PC-9 (cell line): ENCODE measurements around the gene TRMT2B. TPM values are rescaled to one million over a fixed set of nuclear protein-coding genes. Genes with fewer than 3 reads are reported as not detected.

Experiments
- BruUV-seq: library from RNA; stranded (reverse); fragments of 400-500 nt; replicated peaks from 2 replicates; lab custom pipeline; 2021; lab: Mats Ljungman, UMichigan
- CTCF ChIA-PET: fragments of 300-600 bp; sonication (Branson Sonifier 250); formaldehyde crosslinking; loops from one replicate; lab custom pipeline; 2022; ENCODE audit warnings: antibody characterized with exemption; lab: Charles Lee
- POLR2A ChIA-PET: fragments of 300-600 bp; sonication (Branson Sonifier 250); formaldehyde crosslinking; loops from one replicate; lab custom pipeline; 2022; ENCODE audit warnings: antibody characterized with exemption; ENCODE audit not compliant: unreplicated experiment; lab: Charles Lee
- DNase-seq, 2 experiments: peaks; one replicate each; pipeline versions ENCODE4 v3.0.0 to v3.0.0-alpha.2; 2015 to 2022; ENCODE audit warnings: mixed read lengths in 1 of 2
- H2AFZ ChIP-seq: fragments of 200-600 bp; sonication (generic); 2 replicates; pipeline ENCODE4 v1.8.1; 2017; ENCODE audit warnings: antibody characterized with exemption
- H3F3A ChIP-seq: fragments of 200-600 bp; sonication (generic); 2 replicates; pipeline ENCODE4 v1.8.1; 2017; ENCODE audit warnings: antibody characterized with exemption, mild to moderate bottlenecking, low read depth; ENCODE audit not compliant: insufficient read depth
- H3K27ac ChIP-seq: fragments of 200-600 bp; sonication (generic); 2 replicates; pipeline ENCODE4 v1.6.1; 2016; ENCODE audit warnings: mixed run types
- H3K27me3 ChIP-seq: fragments of 200-600 bp; sonication (generic); 2 replicates; pipeline ENCODE4 v1.6.1; 2016; ENCODE audit warnings: low read depth, mixed run types; ENCODE audit not compliant: insufficient read depth
- H3K36me3 ChIP-seq: fragments of 200-600 bp; sonication (generic); 2 replicates; pipeline ENCODE4 v1.6.1; 2016; ENCODE audit warnings: low read depth, mixed run types
- H3K4me1 ChIP-seq: fragments of 200-600 bp; sonication (generic); replicated peaks from 2 replicates; pipeline ENCODE4 v1.6.1; 2016; ENCODE audit warnings: mixed run types; ENCODE audit not compliant: insufficient read depth
- H3K4me2 ChIP-seq: fragments of 200-600 bp; sonication (generic); 2 replicates; pipeline ENCODE4 v1.6.1; 2017; ENCODE audit warnings: mixed run types
- H3K4me3 ChIP-seq: fragments of 200-600 bp; sonication (generic); 2 replicates; pipeline ENCODE4 v1.6.1; 2016; ENCODE audit warnings: mixed run types
- H3K79me2 ChIP-seq: fragments of 200-600 bp; sonication (generic); 2 replicates; pipeline ENCODE4 v1.6.1; 2017; ENCODE audit warnings: low read depth, mixed run types
- H3K9me2 ChIP-seq: fragments of 200-600 bp; sonication (generic); 2 replicates; pipeline ENCODE4 v1.8.1; 2017; ENCODE audit warnings: mild to moderate bottlenecking; ENCODE audit not compliant: insufficient read depth
- H3K9me3 ChIP-seq: fragments of 200-600 bp; sonication (generic); 2 replicates; pipeline ENCODE4 v1.8.1; 2016; ENCODE audit warnings: low read depth; ENCODE audit not compliant: insufficient read depth
- H4K20me1 ChIP-seq: fragments of 200-600 bp; sonication (generic); 2 replicates; pipeline ENCODE4 v1.8.1; 2017; ENCODE audit not compliant: insufficient read depth
- EZH2 ChIP-seq: fragments of 200-600 bp; sonication (generic); IDR thresholded peaks from 2 replicates; pipeline ENCODE4 v1.8.0; 2017; ENCODE audit warnings: antibody characterized with exemption, low read depth
- intact Hi-C: fragments of 100-400 bp; cut with micrococcal nuclease; formaldehyde crosslinking; loops from one replicate; pipeline ENCODE4 v1.10.0; 2022; ENCODE audit not compliant: unreplicated experiment
- total RNA-seq: library from RNA; stranded (reverse); gene quantifications from 2 replicates; pipeline ENCODE4 v1.2.3, GENCODE V29; 2021
- TF ChIP-seq, protein P1 (sequence below): fragments of 200-600 bp; sonication (generic); conservative IDR thresholded peaks from 2 replicates; pipeline ENCODE4 v1.6.1; 2017; ENCODE audit warnings: mixed run types, antibody characterized with exemption, mild to moderate bottlenecking, moderate library complexity

TRMT2B gene
- total RNA-seq, 1 experiment from 2014 or later: 31.6 TPM

DNA sequence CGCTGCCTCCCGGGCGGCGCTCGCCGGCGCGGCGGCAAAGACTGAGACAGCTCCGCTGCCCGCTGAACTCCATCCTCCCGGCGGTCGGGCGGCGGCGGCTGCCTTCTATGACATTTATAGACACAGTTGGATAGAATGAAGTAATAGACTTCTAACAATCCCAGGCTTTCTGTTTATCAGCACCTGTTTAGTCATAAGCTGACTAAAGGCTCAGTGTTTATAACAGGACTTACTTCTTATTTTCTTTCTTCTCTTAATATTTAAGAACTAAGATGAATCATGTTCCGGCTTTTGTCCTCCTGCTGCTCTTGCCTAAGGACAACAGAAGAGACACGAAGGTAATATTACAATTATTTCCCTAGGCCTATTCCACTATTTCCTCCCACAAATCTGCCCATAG is 78.5 kb downstream of the TRMT2B start:
- Histone ChIP-seq H3K36me3 (no peaks in the 10 kb centered on the region), H3F3A (no peaks in the 10 kb centered on the region), H3K9me3 (no peaks in the 10 kb centered on the region), H3K79me2 (no peaks in the 10 kb centered on the region), H3K9me2 (no peaks in the 10 kb centered on the region), H3K27me3 (no peaks in the 10 kb centered on the region), H4K20me1 (no peaks in the 10 kb centered on the region), H3K4me3 (no peak overlapping the region), H3K4me2 (no peak overlapping the region), H3K4me1 (peaks cover 20% of the 10 kb centered on the region), H2AFZ (no peak overlapping the region), H3K27ac (no peak overlapping the region)
- no peak for TF ChIP-seq EZH2
- TF ChIP-seq, protein P1, sequence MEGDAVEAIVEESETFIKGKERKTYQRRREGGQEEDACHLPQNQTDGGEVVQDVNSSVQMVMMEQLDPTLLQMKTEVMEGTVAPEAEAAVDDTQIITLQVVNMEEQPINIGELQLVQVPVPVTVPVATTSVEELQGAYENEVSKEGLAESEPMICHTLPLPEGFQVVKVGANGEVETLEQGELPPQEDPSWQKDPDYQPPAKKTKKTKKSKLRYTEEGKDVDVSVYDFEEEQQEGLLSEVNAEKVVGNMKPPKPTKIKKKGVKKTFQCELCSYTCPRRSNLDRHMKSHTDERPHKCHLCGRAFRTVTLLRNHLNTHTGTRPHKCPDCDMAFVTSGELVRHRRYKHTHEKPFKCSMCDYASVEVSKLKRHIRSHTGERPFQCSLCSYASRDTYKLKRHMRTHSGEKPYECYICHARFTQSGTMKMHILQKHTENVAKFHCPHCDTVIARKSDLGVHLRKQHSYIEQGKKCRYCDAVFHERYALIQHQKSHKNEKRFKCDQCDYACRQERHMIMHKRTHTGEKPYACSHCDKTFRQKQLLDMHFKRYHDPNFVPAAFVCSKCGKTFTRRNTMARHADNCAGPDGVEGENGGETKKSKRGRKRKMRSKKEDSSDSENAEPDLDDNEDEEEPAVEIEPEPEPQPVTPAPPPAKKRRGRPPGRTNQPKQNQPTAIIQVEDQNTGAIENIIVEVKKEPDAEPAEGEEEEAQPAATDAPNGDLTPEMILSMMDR: no peak
- intact Hi-C loops: no loop called here
- DNase-seq: peak in 1 of 2 experiments; percentile 36
- POLR2A ChIA-PET: no interaction called here
- no TSS peak for BruUV-seq
- CTCF ChIA-PET: no interaction called here

DNA sequence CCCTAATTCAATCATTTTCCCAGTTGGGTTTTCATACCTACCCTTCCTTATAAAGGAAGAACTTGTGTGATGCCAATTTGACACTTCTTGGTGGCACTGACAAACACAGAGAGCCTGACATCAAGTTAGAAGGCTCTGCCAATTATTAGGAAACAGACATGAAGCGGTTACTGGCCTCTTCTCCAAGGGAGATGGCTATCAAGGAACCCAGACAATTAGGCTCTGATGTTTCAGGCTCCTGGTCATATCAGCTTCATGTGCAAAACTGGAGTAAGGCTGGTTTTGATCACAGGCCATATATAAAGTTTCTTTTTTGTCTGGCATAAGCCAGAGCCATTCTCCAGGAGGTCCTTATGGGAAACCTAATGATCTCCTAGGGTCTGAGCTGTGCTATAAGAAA is 82.0 kb downstream of the TRMT2B start:
- no peaks in the 10 kb centered on the region for H3K4me1 ChIP-seq
- H2AFZ ChIP-seq: no peak overlapping the region
- ChIA-PET POLR2A (no interaction called here), CTCF (no interaction called here)
- H3F3A ChIP-seq: no peaks in the 10 kb centered on the region
- H3K27me3 ChIP-seq: no peaks in the 10 kb centered on the region
- no peaks in the 10 kb centered on the region for H4K20me1 ChIP-seq
- no peak overlapping the region for H3K4me2 ChIP-seq
- H3K27ac ChIP-seq: no peak overlapping the region
- H3K4me3 ChIP-seq: no peak overlapping the region
- H3K36me3 ChIP-seq: no peaks in the 10 kb centered on the region
- BruUV-seq: no TSS peak
- no peaks in the 10 kb centered on the region for H3K9me3 ChIP-seq
- no peaks in the 10 kb centered on the region for H3K9me2 ChIP-seq
- no peak for DNase-seq
- TF ChIP-seq, protein P1: no peak
- TF ChIP-seq EZH2: no peak
- H3K79me2 ChIP-seq: no peaks in the 10 kb centered on the region
- intact Hi-C loops: no loop called here

DNA sequence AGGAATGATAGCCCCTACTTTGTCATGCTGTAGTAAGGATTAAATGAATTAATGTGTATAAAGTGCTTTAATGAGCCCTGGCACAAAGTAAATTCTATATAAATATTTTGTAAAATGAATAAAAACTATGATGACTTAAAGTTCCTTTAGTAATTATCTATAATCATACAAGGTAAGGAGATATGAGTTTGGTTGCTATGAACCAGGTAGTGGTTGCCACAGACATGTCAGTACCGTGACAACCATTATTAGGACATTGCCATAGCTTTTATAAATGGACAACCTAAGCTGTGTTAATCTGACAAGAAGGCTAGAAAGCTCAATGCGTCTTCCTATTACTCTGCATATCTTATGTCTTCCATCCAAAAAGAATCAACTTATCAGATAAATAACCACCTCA is 82.5 kb downstream of the TRMT2B start, which contains the start of gene ARL13A:
Gene ARL13A, plus strand, starts transcription at position 301 of the 400 bp plus-strand sequence. CDS start 3,982 bp downstream, outside the sequence.
- Histone ChIP-seq H3K36me3 (no peaks in the 10 kb centered on the region), H3K27ac (no peak within 1 kb of the TSS), H3K9me2 (no peaks in the 10 kb centered on the region), H3F3A (no peaks in the 10 kb centered on the region), H3K9me3 (no peaks in the 10 kb centered on the region), H3K4me2 (no peak within 1 kb of the TSS), H4K20me1 (no peaks in the 10 kb centered on the region), H3K4me1 (no peaks in the 10 kb centered on the region), H3K27me3 (no peaks in the 10 kb centered on the region), H3K79me2 (no peaks in the 10 kb centered on the region), H3K4me3 (no peak within 1 kb of the TSS), H2AFZ (no peak within 1 kb of the TSS)
- BruUV-seq: no TSS peak
- intact Hi-C loops: no loop called here
- TF ChIP-seq, protein P1: no peak
- no peak for TF ChIP-seq EZH2
- ChIA-PET CTCF (no interaction called here), POLR2A (no interaction called here)
- no peak for DNase-seq
